Ascending aorta (tissue), 2 donors: ENCODE measurements around the gene SRSF5. TPM values are rescaled to one million over a fixed set of nuclear protein-coding genes. Genes with fewer than 3 reads are reported as not detected.

Experiments
- DNase-seq, 2 donors: peaks; one replicate each; pipeline ENCODE4 v3.0.0-alpha.2; 2019; ENCODE audit warnings: low spot score in 2 of 2
- H3K27ac ChIP-seq, 2 donors: fragments of 200-600 bp; sonication (generic); one replicate each; pipeline ENCODE4 v1.5.1; 2016 to 2017; ENCODE audit warnings: mild to moderate bottlenecking in 1 of 2
- H3K27me3 ChIP-seq: fragments of 200-600 bp; sonication (generic); one replicate; pipeline ENCODE4 v1.5.1; 2017
- H3K36me3 ChIP-seq, 2 donors: fragments of 200-600 bp; sonication (generic); one replicate each; pipeline ENCODE4 v1.5.1; 2016
- H3K4me1 ChIP-seq, 2 donors: fragments of 200-600 bp; sonication (generic); one replicate each; pipeline ENCODE4 v1.5.1; 2016 to 2017; ENCODE audit warnings: mild to moderate bottlenecking in 1 of 2
- H3K4me3 ChIP-seq, 2 donors: fragments of 200-600 bp; sonication (generic); one replicate each; pipeline ENCODE4 v1.5.1; 2016 to 2017; ENCODE audit warnings: mild to moderate bottlenecking in 1 of 2
- H3K9me3 ChIP-seq, 2 donors: fragments of 200-600 bp; sonication (generic); one replicate each; pipeline ENCODE4 v1.5.1; 2016
- CTCF ChIP-seq, 3 experiments: fragments of 200-600 bp in 2 of 3; fragments of 450-650 bp in 1 of 3; sonication (generic) in 2 of 3; IDR thresholded peaks; one replicate each; pipeline ENCODE4 v1.5.1; 2016 to 2019; ENCODE audit warnings: antibody characterized with exemption in 3 of 3, mild to moderate bottlenecking in 1 of 3, moderate library complexity in 1 of 3
- intact Hi-C: fragments of 100-400 bp; cut with DNase I; formaldehyde crosslinking; loops from one replicate; pipeline ENCODE4 v1.15.1; 2023
- total RNA-seq: library from RNA; depleted of rRNA; stranded (reverse); fragments of >200 nt; gene quantifications from one replicate; pipeline ENCODE4 v1.1.0, GENCODE V29; 2016

SRSF5 gene
- total RNA-seq, 1 donor from 2014 or later = 113 TPM

- Histone ChIP-seq H3K9me3 (no peaks in the 10 kb centered on the region), H3K36me3 (no peaks in the 10 kb centered on the region), H3K4me3 (no peak overlapping the region), H3K27me3 (no peaks in the 10 kb centered on the region), H3K4me1 (no peaks in the 10 kb centered on the region), H3K27ac (no peak overlapping the region)
- intact Hi-C loops = no loop called here
- no peak for DNase-seq
- no peak for TF ChIP-seq CTCF (IDR thresholded peaks at IDR 0.05)
Measured at GRCh38 chr14:69798339-69798735, 31.4 kb downstream of the SRSF5 start.

- intact Hi-C loops = no loop called here
Measured at GRCh38 chr14:69803753-69804152, 36.8 kb downstream of the SRSF5 start.

GRCh38 chr14:69804902-69805301, 38.0 kb downstream of the SRSF5 start:
- no peak for TF ChIP-seq CTCF (IDR thresholded peaks at IDR 0.05)
- Histone ChIP-seq H3K27ac (no peak overlapping the region), H3K36me3 (no peaks in the 10 kb centered on the region), H3K27me3 (no peaks in the 10 kb centered on the region), H3K4me3 (no peak overlapping the region), H3K4me1 (no peaks in the 10 kb centered on the region), H3K9me3 (no peaks in the 10 kb centered on the region)
- no peak for DNase-seq
- intact Hi-C loops = no loop called here

More at GRCh38 chr14:69803753-69804152, 36.8 kb downstream of the SRSF5 start:
- TF ChIP-seq CTCF (IDR thresholded peaks at IDR 0.05) = no peak
- Histone ChIP-seq H3K27me3 (no peaks in the 10 kb centered on the region), H3K4me1 (no peaks in the 10 kb centered on the region), H3K4me3 (no peak overlapping the region), H3K36me3 (no peaks in the 10 kb centered on the region), H3K9me3 (no peaks in the 10 kb centered on the region), H3K27ac (no peak overlapping the region)
- DNase-seq = no peak

GRCh38 chr14:69807192-69807591, 40.2 kb downstream of the SRSF5 start:
- Histone ChIP-seq H3K9me3 (no peaks in the 10 kb centered on the region), H3K36me3 (no peaks in the 10 kb centered on the region), H3K4me3 (no peak overlapping the region), H3K27ac (no peak overlapping the region), H3K27me3 (no peaks in the 10 kb centered on the region), H3K4me1 (no peaks in the 10 kb centered on the region)
- DNase-seq = no peak
- no peak for TF ChIP-seq CTCF (IDR thresholded peaks at IDR 0.05)
- intact Hi-C loops = no loop called here

GRCh38 chr14:69808919-69809808, 42.2 kb downstream of the SRSF5 start:
- H3K36me3 ChIP-seq = no peaks in the 10 kb centered on the region
- no peak overlapping the region for H3K27ac ChIP-seq
- H3K27me3 ChIP-seq = no peaks in the 10 kb centered on the region
- H3K4me3 ChIP-seq = no peak overlapping the region
- intact Hi-C loops = no loop called here
- no peak for TF ChIP-seq CTCF (IDR thresholded peaks at IDR 0.05)
- DNase-seq = no peak
- no peaks in the 10 kb centered on the region for H3K9me3 ChIP-seq
- no peaks in the 10 kb centered on the region for H3K4me1 ChIP-seq
